Lung (tissue), 12 donors: ENCODE measurements around the gene RNF148. TPM values are rescaled to one million over a fixed set of nuclear protein-coding genes. Genes with fewer than 3 reads are reported as not detected.

Experiments
- ATAC-seq: fragments of 200-7000 bp; cut with Tn5 transposase; one replicate; pipeline ENCODE4 v1.9.1; 2020; ENCODE audit warnings: moderate number of reproducible peaks; ENCODE audit not compliant: insufficient read depth, low FRiP score
- DNase-seq, 3 donors: peaks; one replicate each; pipeline ENCODE4 v3.0.0-alpha.2; 2013 to 2017
- H3K27ac ChIP-seq, 2 donors: one replicate each; pipeline ENCODE4 v1.5.1; 2013; ENCODE audit warnings: mild to moderate bottlenecking in 2 of 2, moderate library complexity in 2 of 2, control low read depth in 1 of 2, inconsistent platforms in 1 of 2, low read depth in 1 of 2, low read length in 1 of 2
- H3K27me3 ChIP-seq, 3 donors: one replicate each; pipeline ENCODE4 v1.5.1; 2013; ENCODE audit warnings: low read length in 2 of 3; ENCODE audit not compliant: control insufficient read depth in 3 of 3, insufficient read depth in 3 of 3
- H3K36me3 ChIP-seq, 4 donors: one replicate each; pipeline ENCODE4 v1.5.1; 2013; ENCODE audit warnings: low read length in 4 of 4, mild to moderate bottlenecking in 1 of 4, moderate library complexity in 1 of 4; ENCODE audit not compliant: control insufficient read depth in 4 of 4, insufficient read depth in 4 of 4
- H3K4me1 ChIP-seq, 5 donors: one replicate each; pipeline ENCODE4 v1.5.1; 2013; ENCODE audit warnings: low read length in 5 of 5, mild to moderate bottlenecking in 2 of 5, moderate library complexity in 1 of 5; ENCODE audit not compliant: control insufficient read depth in 5 of 5, insufficient read depth in 5 of 5
- H3K4me3 ChIP-seq: one replicate; pipeline ENCODE4 v1.5.1; 2013; ENCODE audit warnings: mild to moderate bottlenecking, control low read depth, moderate library complexity
- H3K9ac ChIP-seq, 2 donors: one replicate each; pipeline ENCODE4 v1.5.1; 2013; ENCODE audit warnings: low read length in 2 of 2, control low read depth in 1 of 2; ENCODE audit not compliant: insufficient read depth in 1 of 2
- H3K9me3 ChIP-seq, 4 donors: one replicate each; pipeline ENCODE4 v1.5.1; 2013; ENCODE audit warnings: low read length in 3 of 4, mild to moderate bottlenecking in 1 of 4, moderate library complexity in 1 of 4; ENCODE audit not compliant: control insufficient read depth in 4 of 4, insufficient read depth in 3 of 4
- CTCF ChIP-seq: IDR thresholded peaks from 2 replicates; pipeline ENCODE4 v1.5.1; 2012; ENCODE audit warnings: mild to moderate bottlenecking; ENCODE audit errors: control extremely low read depth, extremely low read depth
- WGBS, 2 donors: extraction: QIAGEN DNeasy Blood & Tissue Kit; methylation state at CpG; one replicate each; pipeline ENCODE4 v1.1.7; 2013; 5-methylcytosine and 5-hydroxymethylcytosine counted together
- polyA plus RNA-seq, 2 donors: library from polyadenylated mRNA; stranded (reverse); fragments of 200-250 nt; gene quantifications; one replicate each; pipeline ENCODE4 v1.2.1, GENCODE V29; 2013
- total RNA-seq, 2 donors: library from RNA; depleted of rRNA in 1 of 2; stranded (reverse); fragments of >200 nt in 1 of 2; gene quantifications; one replicate each; pipeline ENCODE4 v1.2.1, GENCODE V29; 2014 to 2021
- donor health status: control.
- donor health status: control.
- donor health status: Bipolar disorder and iron deficiency.
- donor health status: healthy.
- donor health status: DM: yes; HTN: yes; CAD: no.

The RNF148 gene
- total and polyA plus RNA-seq, 4 donors = 0.10 to 10.2 (median 1.8) TPM

- 29 to 68% methylated on average over 4 of the region's 4 CpGs for WGBS, 2 donors
- no peak for ATAC-seq
- no peak for TF ChIP-seq CTCF
- H3K4me3 ChIP-seq = no peak overlapping the region
- peak; percentile 58 to 92 (median 87) for DNase-seq
- no peaks in the 10 kb centered on the region for H3K9me3 ChIP-seq
- H3K9ac ChIP-seq = no peak overlapping the region
- peaks cover 0 to 1% (median 0%) of the 10 kb centered on the region in 4 donors for H3K36me3 ChIP-seq
- no peak overlapping the region for H3K27ac ChIP-seq
- H3K27me3 ChIP-seq = no peaks in the 10 kb centered on the region
- H3K4me1 ChIP-seq = peaks cover 0 to 17% (median 5%) of the 10 kb centered on the region in 5 donors
These were observed 28.2 kb downstream of the RNF148 start for GRCh38 chr7:122674502-122674901.

- ATAC-seq = no peak
- WGBS, 2 donors = 97% methylated on average over 21 of the region's 21 CpGs
These were observed 28.8 kb downstream of the RNF148 start for GRCh38 chr7:122673951-122674350.

GRCh38 chr7:122672536-122672935, 30.2 kb downstream of the RNF148 start:
- 94 to 97% methylated on average over 8 of the region's 8 CpGs for WGBS, 2 donors
- H3K27me3 ChIP-seq = no peaks in the 10 kb centered on the region
- TF ChIP-seq CTCF = no peak

More at GRCh38 chr7:122673951-122674350, 28.8 kb downstream of the RNF148 start:
- TF ChIP-seq CTCF = no peak
- no peak for DNase-seq
- H3K36me3 ChIP-seq = peaks cover 0 to 1% (median 0%) of the 10 kb centered on the region in 4 donors
- no peaks in the 10 kb centered on the region for H3K27me3 ChIP-seq
- peaks cover 0 to 17% (median 5%) of the 10 kb centered on the region in 5 donors for H3K4me1 ChIP-seq
- no peak overlapping the region for H3K9ac ChIP-seq
- no peaks in the 10 kb centered on the region for H3K9me3 ChIP-seq
- H3K4me3 ChIP-seq = no peak overlapping the region
- no peak overlapping the region for H3K27ac ChIP-seq

GRCh38 chr7:122663733-122664132, 39.0 kb downstream of the RNF148 start:
- TF ChIP-seq CTCF = no peak
- H3K4me3 ChIP-seq = no peak overlapping the region

More at GRCh38 chr7:122672536-122672935, 30.2 kb downstream of the RNF148 start:
- Histone ChIP-seq H3K9ac (no peak overlapping the region), H3K4me1 (peaks cover 0 to 17% (median 5%) of the 10 kb centered on the region in 5 donors), H3K4me3 (no peak overlapping the region), H3K9me3 (no peaks in the 10 kb centered on the region), H3K36me3 (peaks cover 0 to under 1% (median 0%) of the 10 kb centered on the region in 4 donors), H3K27ac (no peak overlapping the region)
- no peak for ATAC-seq
- DNase-seq = no peak

More at GRCh38 chr7:122663733-122664132, 39.0 kb downstream of the RNF148 start:
- Histone ChIP-seq H3K9ac (no peak overlapping the region), H3K4me1 (peaks cover 0 to 2% (median 0%) of the 10 kb centered on the region in 5 donors), H3K27me3 (no peaks in the 10 kb centered on the region), H3K36me3 (no peaks in the 10 kb centered on the region), H3K9me3 (no peaks in the 10 kb centered on the region), H3K27ac (no peak overlapping the region)
- DNase-seq = no peak
- WGBS, 2 donors = 76 to 84% methylated on average over 2 of the region's 2 CpGs
- no peak for ATAC-seq
